ENCODE data around the gene NEIL3.

DNA sequence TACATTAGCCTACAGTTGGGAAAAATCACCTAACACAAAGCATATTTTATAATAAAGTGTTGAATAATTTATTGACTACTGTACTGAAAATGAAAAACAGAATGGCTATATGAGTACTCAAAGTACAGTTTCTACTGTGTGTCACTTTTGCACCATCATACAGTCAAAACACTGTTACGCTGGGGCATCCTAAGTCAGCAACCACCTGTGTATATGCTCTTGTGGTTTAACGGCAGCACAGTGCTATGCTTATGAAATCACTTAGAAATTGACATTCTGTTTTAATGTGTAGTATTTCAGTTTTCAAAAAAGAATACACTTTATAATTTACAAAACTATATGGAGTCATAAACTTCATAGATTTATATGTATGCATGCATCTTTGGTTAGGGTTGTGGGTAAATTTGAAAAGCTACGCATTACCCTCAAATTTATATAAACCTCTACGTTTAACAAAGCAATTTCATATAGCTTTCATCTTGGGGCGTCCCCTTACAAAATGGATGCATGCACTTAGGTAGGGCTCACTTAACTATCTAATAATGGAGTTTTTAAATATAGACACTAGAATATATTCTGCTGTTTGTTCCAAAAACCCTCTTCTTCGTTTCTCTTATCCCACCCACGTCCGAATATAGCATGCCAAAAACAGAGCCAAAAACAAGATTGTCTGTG lies 690 bp upstream of the NEIL3 start:
- TF ChIP-seq, protein P1, sequence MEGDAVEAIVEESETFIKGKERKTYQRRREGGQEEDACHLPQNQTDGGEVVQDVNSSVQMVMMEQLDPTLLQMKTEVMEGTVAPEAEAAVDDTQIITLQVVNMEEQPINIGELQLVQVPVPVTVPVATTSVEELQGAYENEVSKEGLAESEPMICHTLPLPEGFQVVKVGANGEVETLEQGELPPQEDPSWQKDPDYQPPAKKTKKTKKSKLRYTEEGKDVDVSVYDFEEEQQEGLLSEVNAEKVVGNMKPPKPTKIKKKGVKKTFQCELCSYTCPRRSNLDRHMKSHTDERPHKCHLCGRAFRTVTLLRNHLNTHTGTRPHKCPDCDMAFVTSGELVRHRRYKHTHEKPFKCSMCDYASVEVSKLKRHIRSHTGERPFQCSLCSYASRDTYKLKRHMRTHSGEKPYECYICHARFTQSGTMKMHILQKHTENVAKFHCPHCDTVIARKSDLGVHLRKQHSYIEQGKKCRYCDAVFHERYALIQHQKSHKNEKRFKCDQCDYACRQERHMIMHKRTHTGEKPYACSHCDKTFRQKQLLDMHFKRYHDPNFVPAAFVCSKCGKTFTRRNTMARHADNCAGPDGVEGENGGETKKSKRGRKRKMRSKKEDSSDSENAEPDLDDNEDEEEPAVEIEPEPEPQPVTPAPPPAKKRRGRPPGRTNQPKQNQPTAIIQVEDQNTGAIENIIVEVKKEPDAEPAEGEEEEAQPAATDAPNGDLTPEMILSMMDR (IDR thresholded peaks at IDR 0.05) = no peak
- TF ChIP-seq POLR2A (IDR thresholded peaks at IDR 0.05) (no peak), EP300 (IDR thresholded peaks at IDR 0.05) (no peak)

Measured in suprapubic skin (tissue), 3 donors.